K562 (cell line): ENCODE data around the gene ZP1. TPM values are rescaled to one million over a fixed set of nuclear protein-coding genes. Genes with fewer than 3 reads are reported as not detected.

Source experiments
- DDX20 ChIP-seq: fragments of 450-650 bp; IDR thresholded peaks from 2 replicates; pipeline ENCODE4 v1.6.1; 2016; ENCODE audit warnings: missing genetic modification characterization, low read depth, mild to moderate bottlenecking, missing compliant biosample characterization, moderate library complexity
- HDAC3 ChIP-seq: fragments of 450-650 bp; IDR thresholded peaks from 2 replicates; pipeline ENCODE4 v1.6.1; 2018; ENCODE audit warnings: borderline replicate concordance, mild to moderate bottlenecking, moderate library complexity; ENCODE audit not compliant: partially characterized antibody
- HEY1 ChIP-seq: fragments of 250-450 bp; sonication (Bioruptor Pico); IDR thresholded peaks from 2 replicates; pipeline ENCODE4 v1.5.0; 2020; ENCODE audit warnings: mild to moderate bottlenecking, moderate library complexity, borderline replicate concordance
- ID3 ChIP-seq, 2 experiments: fragments of 250-450 bp in 1 of 2; fragments of 450-650 bp in 1 of 2; sonication (Bioruptor Pico) in 1 of 2; IDR thresholded peaks; 2 replicates each; pipeline versions ENCODE4 v1.6.1 to v1.8.0; 2016 to 2021; ENCODE audit warnings: mild to moderate bottlenecking in 2 of 2, moderate library complexity in 2 of 2, missing compliant biosample characterization in 1 of 2, missing genetic modification characterization in 1 of 2
- JUN ChIP-seq, 2 experiments: sonication (generic) in 1 of 2; formaldehyde crosslinking in 1 of 2; IDR thresholded peaks; 2 replicates each; pipeline versions ENCODE4 v1.6.1 to v1.8.0; 2012 to 2022; ENCODE audit warnings: borderline replicate concordance in 2 of 2, mild to moderate bottlenecking in 2 of 2, improper control_type of control experiment in 1 of 2, low read depth in 1 of 2, low read length in 1 of 2, missing genetic modification reagents in 1 of 2
- SETDB1 ChIP-seq: IDR thresholded peaks from one replicate; pipeline ENCODE4 v1.6.1; 2012; ENCODE audit warnings: low read length, control low read depth, inconsistent platforms
- SMAD3 ChIP-seq: fragments of 450-650 bp; formaldehyde crosslinking; conservative IDR thresholded peaks from 2 replicates; pipeline ENCODE4 v1.4.0; 2020; ENCODE audit warnings: mild to moderate bottlenecking
- SMARCB1 ChIP-seq: IDR thresholded peaks from 2 replicates; pipeline ENCODE4 v1.6.1; 2011; ENCODE audit warnings: improper control_type of control experiment, low read depth; ENCODE audit not compliant: insufficient read length
- SMC3 ChIP-seq: conservative IDR thresholded peaks from 2 replicates; pipeline ENCODE4 v1.6.1; 2011; ENCODE audit warnings: low read depth, low read length, improper control_type of control experiment; ENCODE audit not compliant: insufficient read depth
- STAT5B ChIP-seq: fragments of 250-450 bp; sonication (Bioruptor Pico); IDR thresholded peaks from 2 replicates; pipeline ENCODE4 v1.8.0; 2021; ENCODE audit warnings: mild to moderate bottlenecking, inconsistent platforms
- ZNF23 ChIP-seq: fragments of 250-450 bp; sonication (Bioruptor Pico); IDR thresholded peaks from 2 replicates; pipeline ENCODE4 v1.4.0; 2020; ENCODE audit warnings: mild to moderate bottlenecking
- ZNF79 ChIP-seq: fragments of 250-450 bp; sonication (Bioruptor Pico); IDR thresholded peaks from 2 replicates; pipeline ENCODE4 v1.4.0; 2020; ENCODE audit warnings: low read depth, mild to moderate bottlenecking, moderate library complexity
- polyA plus RNA-seq, 8 experiments: library from polyadenylated mRNA; depleted of rRNA in 4 of 8; stranded (reverse) in 5 of 8; unstranded in 3 of 8; fragments of >200 nt; fragmentation: Nextera tagmentation in 2 of 8; fragmentation: Illumina TruSeq in 1 of 8; extraction: Ambion mirVana in 2 of 8; extraction: Trizol in 1 of 8; gene quantifications; 2 replicates each; pipeline versions ENCODE4 v1.2.1 to v1.2.3, GENCODE V29; 2011 to 2014; ENCODE audit warnings: inconsistent platforms in 1 of 8, missing spikeins in 1 of 8
- total RNA-seq, 7 experiments: library from RNA; depleted of rRNA in 6 of 7; stranded (reverse); fragments of >200 nt in 6 of 7; fragmentation: Illumina TruSeq in 2 of 7; extraction: Trizol in 2 of 7; gene quantifications; 2 replicates each; pipeline versions ENCODE4 v1.2.1 to v1.2.3, GENCODE V29; 2011 to 2021; ENCODE audit warnings: low replicate concordance in 1 of 7
- TF ChIP-seq, protein P1 (sequence below): sonication (generic); formaldehyde crosslinking; IDR thresholded peaks from 2 replicates; pipeline ENCODE4 v1.9.0; 2022; ENCODE audit warnings: mild to moderate bottlenecking, missing genetic modification reagents
- TF ChIP-seq, protein P2 (sequence below), 2 experiments: fragments of 450-650 bp; IDR thresholded peaks; 2 replicates each; pipeline ENCODE4 v1.6.1; 2016; ENCODE audit warnings: mild to moderate bottlenecking in 2 of 2, borderline replicate concordance in 1 of 2, low read depth in 1 of 2, moderate library complexity in 1 of 2
- TF ChIP-seq, protein P3 (sequence below): sonication (generic); formaldehyde crosslinking; IDR thresholded peaks from 2 replicates; pipeline ENCODE4 v1.8.0; 2022; ENCODE audit warnings: mild to moderate bottlenecking, missing genetic modification reagents

The ZP1 gene
- total and polyA plus RNA-seq, 9 of the 15 experiments (the other 6 are each of a cell fraction or from before 2014, with no cell fraction given), result 0.11 to 0.15 TPM; not detected in 7

GRCh38 chr11:60891103-60891741 is 23.9 kb downstream of the ZP1 start (continued):
- no peak for TF ChIP-seq SETDB1
- TF ChIP-seq JUN (IDR thresholded peaks at IDR 0.05; ENCODE audit: borderline replicate concordance, low read depth, low read length), result no peak
- no peak for TF ChIP-seq JUN (CRISPR knock-in tag; IDR thresholded peaks at IDR 0.05; ENCODE audit: borderline replicate concordance)
- TF ChIP-seq, protein P1, sequence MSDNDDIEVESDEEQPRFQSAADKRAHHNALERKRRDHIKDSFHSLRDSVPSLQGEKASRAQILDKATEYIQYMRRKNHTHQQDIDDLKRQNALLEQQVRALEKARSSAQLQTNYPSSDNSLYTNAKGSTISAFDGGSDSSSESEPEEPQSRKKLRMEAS, result no peak
- no peak for TF ChIP-seq ZNF79 (CRISPR knock-in tag)
- no peak for TF ChIP-seq STAT5B (CRISPR knock-in tag)
- TF ChIP-seq HEY1 (CRISPR knock-in tag), result no peak
- no peak for TF ChIP-seq SMARCB1
- TF ChIP-seq, protein P2, sequence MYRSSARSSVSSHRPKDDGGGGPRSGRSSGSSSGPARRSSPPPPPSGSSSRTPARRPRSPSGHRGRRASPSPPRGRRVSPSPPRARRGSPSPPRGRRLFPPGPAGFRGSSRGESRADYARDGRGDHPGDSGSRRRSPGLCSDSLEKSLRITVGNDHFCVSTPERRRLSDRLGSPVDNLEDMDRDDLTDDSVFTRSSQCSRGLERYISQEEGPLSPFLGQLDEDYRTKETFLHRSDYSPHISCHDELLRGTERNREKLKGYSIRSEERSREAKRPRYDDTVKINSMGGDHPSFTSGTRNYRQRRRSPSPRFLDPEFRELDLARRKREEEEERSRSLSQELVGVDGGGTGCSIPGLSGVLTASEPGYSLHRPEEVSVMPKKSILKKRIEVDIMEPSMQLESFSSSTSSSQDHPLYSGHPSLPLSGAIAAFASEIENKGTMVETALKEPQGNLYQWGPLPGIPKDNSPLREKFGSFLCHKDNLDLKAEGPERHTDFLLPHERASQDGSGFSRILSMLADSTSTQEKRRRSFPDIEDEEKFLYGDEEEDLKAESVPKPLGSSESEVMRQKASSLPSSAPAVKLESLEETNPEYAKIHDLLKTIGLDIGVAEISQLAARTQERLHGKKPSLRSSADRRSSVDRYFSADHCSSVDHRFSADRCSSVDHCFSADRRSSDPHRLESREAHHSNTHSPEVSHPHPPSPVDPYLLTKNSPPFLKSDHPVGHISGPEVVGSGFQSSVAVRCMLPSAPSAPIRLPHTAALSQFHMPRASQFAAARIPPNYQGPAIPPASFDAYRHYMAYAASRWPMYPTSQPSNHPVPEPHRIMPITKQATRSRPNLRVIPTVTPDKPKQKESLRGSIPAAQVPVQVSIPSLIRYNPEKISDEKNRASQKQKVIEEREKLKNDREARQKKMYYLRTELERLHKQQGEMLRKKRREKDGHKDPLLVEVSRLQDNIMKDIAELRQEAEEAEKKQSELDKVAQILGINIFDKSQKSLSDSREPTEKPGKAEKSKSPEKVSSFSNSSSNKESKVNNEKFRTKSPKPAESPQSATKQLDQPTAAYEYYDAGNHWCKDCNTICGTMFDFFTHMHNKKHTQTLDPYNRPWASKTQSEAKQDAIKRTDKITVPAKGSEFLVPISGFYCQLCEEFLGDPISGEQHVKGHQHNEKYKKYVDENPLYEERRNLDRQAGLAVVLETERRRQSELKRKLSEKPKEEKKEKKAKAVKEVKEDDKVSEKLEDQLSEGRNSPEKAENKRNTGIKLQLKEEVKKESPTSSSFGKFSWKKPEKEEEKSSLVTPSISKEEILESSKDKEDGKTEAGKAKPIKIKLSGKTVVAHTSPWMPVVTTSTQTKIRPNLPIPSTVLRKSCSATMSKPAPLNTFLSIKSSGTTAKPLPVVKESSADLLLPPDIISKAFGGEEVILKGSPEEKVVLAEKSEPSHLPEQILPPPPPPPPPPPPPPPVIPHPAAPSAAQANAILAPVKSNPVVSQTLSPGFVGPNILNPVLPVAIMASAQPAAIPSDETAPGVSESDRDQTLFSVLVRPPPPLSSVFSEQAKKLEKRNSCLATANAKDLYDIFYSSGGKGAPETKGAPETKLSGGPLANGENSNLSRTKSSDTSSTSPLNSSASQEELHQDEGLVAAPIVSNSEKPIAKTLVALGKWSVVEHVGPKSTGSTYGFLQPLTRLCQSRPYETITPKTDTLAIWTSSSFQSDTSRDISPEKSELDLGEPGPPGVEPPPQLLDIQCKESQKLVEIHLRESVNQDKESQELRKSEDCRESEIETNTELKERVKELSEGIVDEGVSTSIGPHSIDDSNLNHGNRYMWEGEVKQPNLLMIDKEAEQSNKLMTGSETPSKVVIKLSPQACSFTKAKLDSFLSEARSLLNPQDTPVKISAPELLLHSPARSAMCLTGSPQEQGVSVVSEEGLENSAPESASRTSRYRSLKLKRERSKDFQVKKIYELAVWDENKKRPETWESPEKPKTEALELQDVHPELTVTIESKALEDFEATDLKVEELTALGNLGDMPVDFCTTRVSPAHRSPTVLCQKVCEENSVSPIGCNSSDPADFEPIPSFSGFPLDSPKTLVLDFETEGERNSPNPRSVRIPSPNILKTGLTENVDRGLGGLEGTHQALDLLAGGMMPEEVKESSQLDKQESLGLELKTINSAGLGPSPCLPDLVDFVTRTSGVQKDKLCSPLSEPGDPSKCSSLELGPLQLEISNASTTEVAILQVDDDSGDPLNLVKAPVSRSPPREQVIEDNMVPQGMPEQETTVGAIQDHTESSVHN (IDR thresholded peaks at IDR 0.05; ENCODE audit: borderline replicate concordance in 1 of 2, low read depth in 1 of 2), result no peak
- TF ChIP-seq ID3 (CRISPR knock-in tag; IDR thresholded peaks at IDR 0.05), result no peak
- TF ChIP-seq ID3 (tag; IDR thresholded peaks at IDR 0.05), result no peak
- TF ChIP-seq, protein P3, sequence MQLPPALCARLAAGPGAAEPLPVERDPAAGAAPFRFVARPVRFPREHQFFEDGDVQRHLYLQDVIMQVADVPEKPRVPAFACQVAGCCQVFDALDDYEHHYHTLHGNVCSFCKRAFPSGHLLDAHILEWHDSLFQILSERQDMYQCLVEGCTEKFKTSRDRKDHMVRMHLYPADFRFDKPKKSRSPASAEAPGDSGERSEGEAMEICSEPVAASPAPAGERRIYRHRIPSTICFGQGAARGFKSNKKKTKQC (CRISPR knock-in tag), result no peak
- no peak for TF ChIP-seq DDX20
- TF ChIP-seq SMAD3 (CRISPR knock-in tag), result no peak
- no peak for TF ChIP-seq ZNF23
- TF ChIP-seq SMC3, result no peak
- no peak for TF ChIP-seq HDAC3
